Choroid plexus epithelial cell (primary cell): Measurements from ENCODE around the gene PAK6.

ENCODE experiments used
- DNase-seq: peaks from one replicate; pipeline ENCODE4 v3.0.0-alpha.2; 2010; ENCODE audit warnings: low read depth
- H3K4me3 ChIP-seq: 2 replicates; pipeline ENCODE4 v1.5.1; 2011; ENCODE audit warnings: low read depth, mild to moderate bottlenecking, control low read depth, low read length, moderate library complexity
- CTCF ChIP-seq: conservative IDR thresholded peaks from 2 replicates; pipeline ENCODE4 v1.5.1; 2011; ENCODE audit warnings: low read depth, mild to moderate bottlenecking, control low read depth, inconsistent platforms, low read length, moderate library complexity

Gene PAK6

GRCh38 chr15:40238532-40239403, at the start of gene PAK6:
TSS of gene PAK6 (plus strand) at chr15:40239063. CDS start at chr15:40264786, 25,723 bp downstream.
- TF ChIP-seq CTCF: no peak
- DNase-seq: peak; percentile 45
- peak within 1 kb of the TSS; percentile 53 for H3K4me3 ChIP-seq

- no peak for TF ChIP-seq CTCF
- H3K4me3 ChIP-seq: no peak overlapping the region
- peak; percentile 62 for DNase-seq
Measured at GRCh38 chr15:40190591-40190990, 48.3 kb upstream of the PAK6 start.

GRCh38 chr15:40192942-40193341, 45.9 kb upstream of the PAK6 start:
- no peak for TF ChIP-seq CTCF
- DNase-seq: peak; percentile 34
- no peak overlapping the region for H3K4me3 ChIP-seq

- TF ChIP-seq CTCF: no peak
Measured at GRCh38 chr15:40197434-40197833, 41.4 kb upstream of the PAK6 start.

GRCh38 chr15:40198355-40199085, 40.3 kb upstream of the PAK6 start:
- no peak for TF ChIP-seq CTCF

More at GRCh38 chr15:40197434-40197833, 41.4 kb upstream of the PAK6 start:
- no peak overlapping the region for H3K4me3 ChIP-seq
- DNase-seq: no peak

GRCh38 chr15:40204100-40204499, 34.8 kb upstream of the PAK6 start:
- no peak for TF ChIP-seq CTCF
- DNase-seq: no peak
- no peak overlapping the region for H3K4me3 ChIP-seq

More at GRCh38 chr15:40198355-40199085, 40.3 kb upstream of the PAK6 start:
- DNase-seq: no peak
- no peak overlapping the region for H3K4me3 ChIP-seq
